Caco-2 (cell line): ENCODE results near the gene AP3D1. TPM values are rescaled to one million over a fixed set of nuclear protein-coding genes. Genes with fewer than 3 reads are reported as not detected.

Experiments
- BruUV-seq: library from RNA; stranded (reverse); fragments of 400-500 nt; replicated peaks from 2 replicates; lab custom pipeline; 2021; lab: Mats Ljungman, UMichigan
- CTCF ChIA-PET: fragments of 300-600 bp; sonication (Branson Sonifier 250); formaldehyde crosslinking; loops from one replicate; lab custom pipeline; 2022; ENCODE audit warnings: antibody characterized with exemption; lab: Charles Lee
- POLR2A ChIA-PET: fragments of 300-600 bp; sonication (Branson Sonifier 250); formaldehyde crosslinking; loops from one replicate; lab custom pipeline; 2022; ENCODE audit warnings: antibody characterized with exemption; lab: Charles Lee
- DNase-seq, 2 experiments: peaks; one replicate each; pipeline versions ENCODE4 v3.0.0 to v3.0.0-alpha.2; 2020 to 2022
- H3K27me3 ChIP-seq: replicated peaks from 2 replicates; pipeline ENCODE4 v1.6.0; 2011; ENCODE audit warnings: low read length; ENCODE audit not compliant: control insufficient read depth, insufficient read depth
- H3K36me3 ChIP-seq: 2 replicates; pipeline ENCODE4 v1.5.1; 2011; ENCODE audit warnings: low read length; ENCODE audit not compliant: control insufficient read depth, insufficient read depth
- H3K4me1 ChIP-seq: fragments of 250-450 bp; sonication (Bioruptor Pico); 2 replicates; pipeline ENCODE4 v1.5.1; 2020; ENCODE audit warnings: mild to moderate bottlenecking
- H3K4me3 ChIP-seq: 2 replicates; pipeline ENCODE4 v1.5.1; 2011; ENCODE audit warnings: low read depth, mild to moderate bottlenecking, control low read depth, low read length
- H3K9me3 ChIP-seq: fragments of 250-450 bp; sonication (Bioruptor Pico); 2 replicates; pipeline ENCODE4 v1.5.1; 2020; ENCODE audit warnings: mild to moderate bottlenecking, moderate library complexity
- H3K27ac Mint-ChIP-seq: one replicate; pipeline ENCODE4 v1.8.0; 2022; ENCODE audit warnings: mixed read lengths; ENCODE audit not compliant: unreplicated experiment
- H3K27me3 Mint-ChIP-seq: one replicate; pipeline ENCODE4 v1.8.0; 2022; ENCODE audit warnings: mixed read lengths; ENCODE audit not compliant: insufficient read depth, unreplicated experiment
- H3K36me3 Mint-ChIP-seq: one replicate; pipeline ENCODE4 v1.8.0; 2022; ENCODE audit warnings: mild to moderate bottlenecking, mixed read lengths; ENCODE audit not compliant: insufficient read depth, unreplicated experiment
- H3K4me1 Mint-ChIP-seq: one replicate; pipeline ENCODE4 v1.8.0; 2022; ENCODE audit warnings: low read depth, mixed read lengths; ENCODE audit not compliant: unreplicated experiment
- H3K4me3 Mint-ChIP-seq: one replicate; pipeline ENCODE4 v1.8.0; 2022; ENCODE audit warnings: mild to moderate bottlenecking, moderate library complexity, mixed read lengths; ENCODE audit not compliant: unreplicated experiment
- H3K9me3 Mint-ChIP-seq: one replicate; pipeline ENCODE4 v1.8.0; 2022; ENCODE audit warnings: mixed read lengths; ENCODE audit not compliant: unreplicated experiment
- CTCF ChIP-seq, 2 experiments: fragments of 200-600 bp in 1 of 2; IDR thresholded peaks; 1 replicate in 1 of 2; 2 replicates in 1 of 2; pipeline versions ENCODE4 v1.5.1 to v1.8.0; 2011 to 2022; ENCODE audit warnings: antibody characterized with exemption in 1 of 2, control low read depth in 1 of 2, inconsistent platforms in 1 of 2, low read depth in 1 of 2, low read length in 1 of 2, mild to moderate bottlenecking in 1 of 2, moderate library complexity in 1 of 2; ENCODE audit not compliant: insufficient read depth in 1 of 2, severe bottlenecking in 1 of 2, unreplicated experiment in 1 of 2
- intact Hi-C: fragments of 100-400 bp; cut with micrococcal nuclease; formaldehyde crosslinking; loops from one replicate; pipeline ENCODE4 v1.10.0; 2022; ENCODE audit not compliant: unreplicated experiment
- total RNA-seq: library from RNA; stranded (reverse); gene quantifications from 2 replicates; pipeline ENCODE4 v1.2.3, GENCODE V29; 2022

Gene AP3D1
- total RNA-seq, 1 experiment from 2014 or later: 151 TPM

GRCh38 chr19:2111425-2111824 lies 39.9 kb downstream of the AP3D1 start:
- Mint-ChIP-seq H3K4me1 (no peaks in the 10 kb centered on the region), H3K27ac (no peak overlapping the region), H3K9me3 (peaks cover 7% of the 10 kb centered on the region), H3K4me3 (no peak overlapping the region), H3K36me3 (peaks cover 92% of the 10 kb centered on the region), H3K27me3 (no peaks in the 10 kb centered on the region)
- POLR2A ChIA-PET: no interaction called here
- CTCF ChIA-PET: no interaction called here
- Histone ChIP-seq H3K4me3 (no peak overlapping the region), H3K36me3 (peaks cover 7% of the 10 kb centered on the region), H3K4me1 (no peaks in the 10 kb centered on the region), H3K27me3 (no peaks in the 10 kb centered on the region), H3K9me3 (no peaks in the 10 kb centered on the region)
- no peak for TF ChIP-seq CTCF (IDR thresholded peaks at IDR 0.05; ENCODE audit: insufficient read depth in 1 of 2, low read depth in 1 of 2, low read length in 1 of 2, severe bottlenecking in 1 of 2, unreplicated experiment in 1 of 2)
- no TSS peak for BruUV-seq
- no peak for DNase-seq
- intact Hi-C loops: no loop called here

- Mint-ChIP-seq H3K27me3 (no peaks in the 10 kb centered on the region), H3K36me3 (peaks cover 92% of the 10 kb centered on the region), H3K9me3 (peaks cover 9% of the 10 kb centered on the region), H3K27ac (no peak overlapping the region), H3K4me3 (no peak overlapping the region), H3K4me1 (no peaks in the 10 kb centered on the region)
- H3K9me3 ChIP-seq: no peaks in the 10 kb centered on the region
- no peak for TF ChIP-seq CTCF (IDR thresholded peaks at IDR 0.05; ENCODE audit: insufficient read depth in 1 of 2, low read depth in 1 of 2, low read length in 1 of 2, severe bottlenecking in 1 of 2, unreplicated experiment in 1 of 2)
- H3K4me3 ChIP-seq: no peak overlapping the region
- intact Hi-C loops: no loop called here
- no peaks in the 10 kb centered on the region for H3K4me1 ChIP-seq
- no TSS peak for BruUV-seq
- DNase-seq: no peak
- H3K27me3 ChIP-seq: no peaks in the 10 kb centered on the region
- peaks cover 7% of the 10 kb centered on the region for H3K36me3 ChIP-seq
- CTCF ChIA-PET: no interaction called here
- POLR2A ChIA-PET: no interaction called here
Observed at GRCh38 chr19:2110822-2111221, 40.5 kb downstream of the AP3D1 start.

- Histone ChIP-seq H3K36me3 (peaks cover 9% of the 10 kb centered on the region), H3K27me3 (no peaks in the 10 kb centered on the region), H3K9me3 (no peaks in the 10 kb centered on the region), H3K4me3 (no peak overlapping the region), H3K4me1 (no peaks in the 10 kb centered on the region)
- Mint-ChIP-seq H3K9me3 (peaks cover 9% of the 10 kb centered on the region), H3K27me3 (no peaks in the 10 kb centered on the region), H3K4me1 (no peaks in the 10 kb centered on the region), H3K4me3 (no peak overlapping the region), H3K27ac (no peak overlapping the region), H3K36me3 (peaks cover 92% of the 10 kb centered on the region)
- no peak for DNase-seq
- BruUV-seq: no TSS peak
- CTCF ChIA-PET: no interaction called here
- POLR2A ChIA-PET: no interaction called here
- intact Hi-C loops: no loop called here
- TF ChIP-seq CTCF (IDR thresholded peaks at IDR 0.05; ENCODE audit: insufficient read depth in 1 of 2, low read depth in 1 of 2, low read length in 1 of 2, severe bottlenecking in 1 of 2, unreplicated experiment in 1 of 2): no peak
Observed at GRCh38 chr19:2109046-2109864, 42.1 kb downstream of the AP3D1 start.
